ENCODE measurements around the gene ASCL1. TPM values are rescaled to one million over a fixed set of nuclear protein-coding genes. Genes with fewer than 3 reads are reported as not detected.

Gene ASCL1
- total and polyA plus RNA-seq, 2 of the 13 experiments (the other 11 are each of a cell fraction or from before 2014, with no cell fraction given) = not detected

DNA sequence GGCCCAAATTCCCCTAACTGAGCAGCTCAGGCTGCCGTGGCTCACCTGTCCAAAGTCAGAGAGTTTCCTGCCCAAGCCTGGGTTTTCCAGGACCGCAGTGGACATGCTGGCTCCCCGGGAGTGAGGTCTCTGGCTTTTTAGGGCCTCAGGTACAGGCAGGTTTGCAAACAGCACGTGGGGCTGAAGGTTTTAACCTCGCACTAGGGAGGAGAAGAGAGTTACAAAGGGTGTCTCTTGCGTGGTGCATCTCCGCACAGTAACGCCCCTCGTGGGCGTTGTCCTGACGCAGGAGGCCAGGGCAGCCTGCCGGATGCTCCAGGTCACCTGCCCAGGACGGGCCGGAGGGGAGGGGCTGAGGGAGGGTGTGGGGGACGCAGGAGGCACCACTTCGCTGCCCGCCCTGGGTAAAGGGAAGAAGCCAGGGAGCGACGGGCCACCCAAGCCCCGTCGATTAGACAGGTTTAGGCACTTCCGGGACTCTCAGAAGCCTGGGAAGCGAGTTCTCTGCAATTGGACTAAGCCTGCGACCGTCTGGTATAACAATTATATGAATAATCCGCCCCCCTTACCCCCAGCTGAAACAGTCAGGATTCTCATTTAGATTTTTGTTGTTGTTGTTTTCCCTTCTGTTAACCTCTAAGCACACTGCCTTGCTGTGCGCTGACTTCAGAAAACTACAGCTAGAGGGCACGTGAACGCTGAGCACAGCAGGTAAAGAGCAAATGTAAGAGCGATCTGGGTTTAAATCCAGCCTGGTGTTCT lies 40.3 kb upstream of the ASCL1 start, which contains the start of gene PAH (continued):
- TF ChIP-seq ZNF773 (CRISPR knock-in tag; IDR thresholded peaks at IDR 0.05; ENCODE audit: borderline replicate concordance) (no peak), ZNF564 (CRISPR knock-in tag; IDR thresholded peaks at IDR 0.05) (peak; percentile 77; the same call in 1 of the 2 replicates), ZBTB43 (CRISPR knock-in tag; conservative IDR thresholded peaks at IDR 0.05) (no peak), ZNF256 (CRISPR knock-in tag; conservative IDR thresholded peaks at IDR 0.05) (no peak), MTA3 (CRISPR knock-in tag; IDR thresholded peaks at IDR 0.05) (no peak), POGK (CRISPR knock-in tag; conservative IDR thresholded peaks at IDR 0.05) (0 out of 2 replicates have a peak, but pooled peaks have one; percentile 36), ZNF180 (CRISPR knock-in tag; IDR thresholded peaks at IDR 0.05; ENCODE audit: borderline replicate concordance, low read depth) (no peak), ZMYM3 (CRISPR knock-in tag; IDR thresholded peaks at IDR 0.05) (peak; percentile 57; the same call in 1 of the 2 replicates), ZNF556 (CRISPR knock-in tag; IDR thresholded peaks at IDR 0.05; ENCODE audit: borderline replicate concordance) (peak; percentile 54; the same call in 1 of the 2 replicates), KDM1A (CRISPR knock-in tag; IDR thresholded peaks at IDR 0.05) (peak; percentile 53; the same call in 1 of the 2 replicates), SRSF4 (IDR thresholded peaks at IDR 0.05; ENCODE audit: low read depth, low read length, poor library complexity, severe bottlenecking) (no peak), TRIM24 (CRISPR knock-in tag; IDR thresholded peaks at IDR 0.05) (no peak), MIER3 (CRISPR knock-in tag; IDR thresholded peaks at IDR 0.05; ENCODE audit: borderline replicate concordance) (no peak), ZNF101 (CRISPR knock-in tag; IDR thresholded peaks at IDR 0.05; ENCODE audit: borderline replicate concordance, low read depth) (no peak), BRCA1 (CRISPR knock-in tag; IDR thresholded peaks at IDR 0.05) (no peak; the same call in 1 of the 2 replicates), FOXM1 (CRISPR knock-in tag; IDR thresholded peaks at IDR 0.05) (no peak), IKZF1 (IDR thresholded peaks at IDR 0.05) (no peak)
- TF ChIP-seq, protein P1, sequence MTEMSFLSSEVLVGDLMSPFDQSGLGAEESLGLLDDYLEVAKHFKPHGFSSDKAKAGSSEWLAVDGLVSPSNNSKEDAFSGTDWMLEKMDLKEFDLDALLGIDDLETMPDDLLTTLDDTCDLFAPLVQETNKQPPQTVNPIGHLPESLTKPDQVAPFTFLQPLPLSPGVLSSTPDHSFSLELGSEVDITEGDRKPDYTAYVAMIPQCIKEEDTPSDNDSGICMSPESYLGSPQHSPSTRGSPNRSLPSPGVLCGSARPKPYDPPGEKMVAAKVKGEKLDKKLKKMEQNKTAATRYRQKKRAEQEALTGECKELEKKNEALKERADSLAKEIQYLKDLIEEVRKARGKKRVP (CRISPR knock-in tag; IDR thresholded peaks at IDR 0.05) = peak in 1 of 2 experiments; percentile 70; a peak in 1 of 4 replicates
- TF ChIP-seq, protein P2, sequence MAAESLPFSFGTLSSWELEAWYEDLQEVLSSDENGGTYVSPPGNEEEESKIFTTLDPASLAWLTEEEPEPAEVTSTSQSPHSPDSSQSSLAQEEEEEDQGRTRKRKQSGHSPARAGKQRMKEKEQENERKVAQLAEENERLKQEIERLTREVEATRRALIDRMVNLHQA (CRISPR knock-in tag; IDR thresholded peaks at IDR 0.05) = no peak
- TF ChIP-seq, protein P3, sequence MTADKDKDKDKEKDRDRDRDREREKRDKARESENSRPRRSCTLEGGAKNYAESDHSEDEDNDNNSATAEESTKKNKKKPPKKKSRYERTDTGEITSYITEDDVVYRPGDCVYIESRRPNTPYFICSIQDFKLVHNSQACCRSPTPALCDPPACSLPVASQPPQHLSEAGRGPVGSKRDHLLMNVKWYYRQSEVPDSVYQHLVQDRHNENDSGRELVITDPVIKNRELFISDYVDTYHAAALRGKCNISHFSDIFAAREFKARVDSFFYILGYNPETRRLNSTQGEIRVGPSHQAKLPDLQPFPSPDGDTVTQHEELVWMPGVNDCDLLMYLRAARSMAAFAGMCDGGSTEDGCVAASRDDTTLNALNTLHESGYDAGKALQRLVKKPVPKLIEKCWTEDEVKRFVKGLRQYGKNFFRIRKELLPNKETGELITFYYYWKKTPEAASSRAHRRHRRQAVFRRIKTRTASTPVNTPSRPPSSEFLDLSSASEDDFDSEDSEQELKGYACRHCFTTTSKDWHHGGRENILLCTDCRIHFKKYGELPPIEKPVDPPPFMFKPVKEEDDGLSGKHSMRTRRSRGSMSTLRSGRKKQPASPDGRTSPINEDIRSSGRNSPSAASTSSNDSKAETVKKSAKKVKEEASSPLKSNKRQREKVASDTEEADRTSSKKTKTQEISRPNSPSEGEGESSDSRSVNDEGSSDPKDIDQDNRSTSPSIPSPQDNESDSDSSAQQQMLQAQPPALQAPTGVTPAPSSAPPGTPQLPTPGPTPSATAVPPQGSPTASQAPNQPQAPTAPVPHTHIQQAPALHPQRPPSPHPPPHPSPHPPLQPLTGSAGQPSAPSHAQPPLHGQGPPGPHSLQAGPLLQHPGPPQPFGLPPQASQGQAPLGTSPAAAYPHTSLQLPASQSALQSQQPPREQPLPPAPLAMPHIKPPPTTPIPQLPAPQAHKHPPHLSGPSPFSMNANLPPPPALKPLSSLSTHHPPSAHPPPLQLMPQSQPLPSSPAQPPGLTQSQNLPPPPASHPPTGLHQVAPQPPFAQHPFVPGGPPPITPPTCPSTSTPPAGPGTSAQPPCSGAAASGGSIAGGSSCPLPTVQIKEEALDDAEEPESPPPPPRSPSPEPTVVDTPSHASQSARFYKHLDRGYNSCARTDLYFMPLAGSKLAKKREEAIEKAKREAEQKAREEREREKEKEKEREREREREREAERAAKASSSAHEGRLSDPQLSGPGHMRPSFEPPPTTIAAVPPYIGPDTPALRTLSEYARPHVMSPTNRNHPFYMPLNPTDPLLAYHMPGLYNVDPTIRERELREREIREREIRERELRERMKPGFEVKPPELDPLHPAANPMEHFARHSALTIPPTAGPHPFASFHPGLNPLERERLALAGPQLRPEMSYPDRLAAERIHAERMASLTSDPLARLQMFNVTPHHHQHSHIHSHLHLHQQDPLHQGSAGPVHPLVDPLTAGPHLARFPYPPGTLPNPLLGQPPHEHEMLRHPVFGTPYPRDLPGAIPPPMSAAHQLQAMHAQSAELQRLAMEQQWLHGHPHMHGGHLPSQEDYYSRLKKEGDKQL (CRISPR knock-in tag; IDR thresholded peaks at IDR 0.05; ENCODE audit: low read depth) = 0 out of 2 replicates have a peak, but pooled peaks have one; percentile 60

Measured in HepG2 (cell line).